ENCODE results near the gene MGLL.

MGLL gene

GRCh38 chr3:127829537-127829936 is 7.2 kb upstream of the MGLL start:
- Histone ChIP-seq H3K36me3 (ENCODE audit: insufficient read depth, low read length) (no peaks in the 10 kb centered on the region), H3K9me3 (ENCODE audit: low read depth, low read length) (peaks cover 3% of the 10 kb centered on the region; the same call in 1 of the 2 replicates), H3K27ac (no peak overlapping the region), H3K4me3 (no peak overlapping the region), H3K9ac (ENCODE audit: insufficient read length) (no peak overlapping the region)
- TF ChIP-seq EZH2 (IDR thresholded peaks at IDR 0.05) (no peak), FOXP2 (optimal IDR thresholded peaks at IDR 0.05; ENCODE audit: control extremely low read depth, extremely low read length, insufficient read depth) (no peak), POLR2AphosphoS5 (IDR thresholded peaks at IDR 0.05; ENCODE audit: borderline replicate concordance, low read depth, low read length) (no peak)
- DNase-seq (ENCODE audit: low read depth, low spot score) = no peak

DNA sequence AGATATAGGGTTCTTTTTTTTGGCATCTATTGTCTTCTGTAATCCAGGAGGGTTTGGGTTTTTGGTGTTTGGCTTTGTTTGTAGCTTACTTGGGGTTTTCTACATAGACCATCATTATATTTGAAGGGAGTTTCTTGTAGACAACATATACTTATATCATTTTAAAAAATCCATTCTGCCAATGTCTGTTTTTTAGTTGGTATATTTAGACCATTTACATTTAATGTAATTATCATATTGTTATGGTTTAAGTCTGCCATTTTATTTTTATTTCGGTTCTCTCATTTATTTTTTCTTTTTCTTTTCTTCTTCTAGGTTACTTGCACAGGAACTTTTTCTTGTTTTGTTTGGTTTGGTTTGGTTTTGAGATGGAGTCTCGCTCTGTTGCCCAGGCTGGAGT is 5.5 kb upstream of the MGLL start:
- H3K9ac ChIP-seq (ENCODE audit: insufficient read length) = no peak overlapping the region
- no peak overlapping the region for H3K27ac ChIP-seq
- H3K9me3 ChIP-seq (ENCODE audit: low read depth, low read length) = peaks cover 3% of the 10 kb centered on the region; the same call in 1 of the 2 replicates
- no peak for DNase-seq (ENCODE audit: low read depth, low spot score)
- TF ChIP-seq POLR2AphosphoS5 (IDR thresholded peaks at IDR 0.05; ENCODE audit: borderline replicate concordance, low read depth, low read length) = no peak
- no peak for TF ChIP-seq FOXP2 (optimal IDR thresholded peaks at IDR 0.05; ENCODE audit: control extremely low read depth, extremely low read length, insufficient read depth)
- TF ChIP-seq EZH2 (IDR thresholded peaks at IDR 0.05) = no peak
- no peaks in the 10 kb centered on the region for H3K36me3 ChIP-seq (ENCODE audit: insufficient read depth, low read length)
- H3K4me3 ChIP-seq = no peak overlapping the region

DNA sequence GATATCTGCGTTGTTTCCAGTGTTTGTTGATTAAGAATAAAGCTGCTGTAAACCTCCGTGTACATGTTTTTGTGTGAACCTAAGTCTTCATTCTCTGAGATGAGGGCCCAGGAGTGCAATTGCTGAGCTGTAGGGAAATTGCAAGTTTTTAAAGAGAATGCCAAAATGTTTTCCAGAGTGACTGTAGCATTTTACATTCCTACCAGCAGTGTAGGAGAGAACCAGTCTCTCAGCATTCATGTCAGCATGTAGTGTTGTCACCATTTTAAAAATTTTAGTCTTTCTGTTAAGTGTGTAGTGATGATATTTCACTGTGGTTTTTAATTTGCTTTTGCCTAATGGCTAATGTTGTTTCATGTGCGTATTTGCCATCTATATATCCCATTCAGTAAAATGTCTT is 3.4 kb upstream of the MGLL start:
- TF ChIP-seq FOXP2 (optimal IDR thresholded peaks at IDR 0.05; ENCODE audit: control extremely low read depth, extremely low read length, insufficient read depth) (no peak), EZH2 (IDR thresholded peaks at IDR 0.05) (no peak), POLR2AphosphoS5 (IDR thresholded peaks at IDR 0.05; ENCODE audit: borderline replicate concordance, low read depth, low read length) (no peak)
- no peak overlapping the region for H3K27ac ChIP-seq
- no peak for DNase-seq (ENCODE audit: low read depth, low spot score)
- H3K9me3 ChIP-seq (ENCODE audit: low read depth, low read length) = peaks cover 3% of the 10 kb centered on the region; the same call in 1 of the 2 replicates
- H3K36me3 ChIP-seq (ENCODE audit: insufficient read depth, low read length) = no peaks in the 10 kb centered on the region
- no peak overlapping the region for H3K9ac ChIP-seq (ENCODE audit: insufficient read length)
- H3K4me3 ChIP-seq = no peak overlapping the region

DNA sequence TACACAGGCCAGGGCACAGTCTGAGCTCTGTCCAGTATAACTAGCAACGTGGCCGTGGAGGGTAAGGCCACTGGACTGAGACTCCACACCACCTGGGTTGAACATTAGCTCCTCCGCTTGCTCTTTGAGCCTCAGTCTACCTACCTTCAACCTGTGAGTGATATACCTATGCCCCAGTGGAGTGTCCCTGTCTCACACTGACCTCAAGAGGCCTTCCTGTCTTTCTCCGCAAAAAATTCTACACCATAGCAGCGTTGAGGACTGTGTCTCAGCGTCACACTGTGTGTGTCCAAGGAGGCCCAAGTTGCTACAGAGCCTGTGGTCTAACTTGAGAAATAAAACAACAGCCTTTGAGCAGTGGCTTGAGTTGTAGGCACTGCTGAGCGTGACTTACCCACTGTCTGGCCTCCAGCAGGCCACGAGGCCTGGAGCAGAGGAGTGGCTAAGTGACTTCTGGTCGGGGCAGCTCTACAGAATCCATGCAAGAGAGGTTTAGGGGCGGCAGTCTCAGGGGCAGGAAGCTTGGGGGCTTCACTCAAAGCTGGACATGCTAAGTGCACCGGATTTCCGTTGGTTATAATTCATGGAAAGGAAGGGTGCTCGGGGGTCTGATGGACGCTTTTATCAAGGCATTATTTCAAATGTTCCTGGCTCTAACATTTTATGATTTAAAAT is 2.0 kb upstream of the MGLL start:
- H3K27ac ChIP-seq = no peak overlapping the region
- peaks cover 3% of the 10 kb centered on the region; the same call in 1 of the 2 replicates for H3K9me3 ChIP-seq (ENCODE audit: low read depth, low read length)
- TF ChIP-seq POLR2AphosphoS5 (IDR thresholded peaks at IDR 0.05; ENCODE audit: borderline replicate concordance, low read depth, low read length) (no peak), FOXP2 (optimal IDR thresholded peaks at IDR 0.05; ENCODE audit: control extremely low read depth, extremely low read length, insufficient read depth) (no peak), EZH2 (IDR thresholded peaks at IDR 0.05) (no peak)
- H3K36me3 ChIP-seq (ENCODE audit: insufficient read depth, low read length) = no peaks in the 10 kb centered on the region
- no peak overlapping the region for H3K4me3 ChIP-seq
- no peak for DNase-seq (ENCODE audit: low read depth, low spot score)
- no peak overlapping the region for H3K9ac ChIP-seq (ENCODE audit: insufficient read length)

DNA sequence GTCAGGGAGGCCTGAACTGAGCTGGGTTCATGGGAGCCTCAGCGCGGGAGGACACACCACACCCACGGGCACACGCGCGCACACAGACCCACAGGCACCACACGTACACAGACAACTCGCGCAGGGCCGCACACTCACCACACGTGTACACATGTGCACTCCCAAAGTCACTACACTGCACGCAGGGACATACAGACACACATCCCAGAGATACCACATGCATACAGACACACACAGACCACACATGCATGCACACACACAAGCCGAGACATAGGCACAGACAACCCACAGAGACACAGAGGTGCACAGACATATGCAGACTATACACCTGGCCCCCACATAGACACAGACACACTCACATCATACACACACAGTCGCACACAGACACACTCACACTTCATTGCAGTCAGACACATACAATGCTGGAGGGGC is 1.1 kb upstream of the MGLL start:
- Histone ChIP-seq H3K36me3 (ENCODE audit: insufficient read depth, low read length) (no peaks in the 10 kb centered on the region), H3K27ac (no peak overlapping the region), H3K9me3 (ENCODE audit: low read depth, low read length) (peaks cover 3% of the 10 kb centered on the region; the same call in 1 of the 2 replicates), H3K4me3 (peak overlapping the region; percentile 18; the same call in 1 of the 2 replicates), H3K9ac (ENCODE audit: insufficient read length) (no peak overlapping the region)
- TF ChIP-seq FOXP2 (optimal IDR thresholded peaks at IDR 0.05; ENCODE audit: control extremely low read depth, extremely low read length, insufficient read depth) (no peak), EZH2 (IDR thresholded peaks at IDR 0.05) (no peak), POLR2AphosphoS5 (IDR thresholded peaks at IDR 0.05; ENCODE audit: borderline replicate concordance, low read depth, low read length) (no peak)
- no peak for DNase-seq (ENCODE audit: low read depth, low spot score)

DNA sequence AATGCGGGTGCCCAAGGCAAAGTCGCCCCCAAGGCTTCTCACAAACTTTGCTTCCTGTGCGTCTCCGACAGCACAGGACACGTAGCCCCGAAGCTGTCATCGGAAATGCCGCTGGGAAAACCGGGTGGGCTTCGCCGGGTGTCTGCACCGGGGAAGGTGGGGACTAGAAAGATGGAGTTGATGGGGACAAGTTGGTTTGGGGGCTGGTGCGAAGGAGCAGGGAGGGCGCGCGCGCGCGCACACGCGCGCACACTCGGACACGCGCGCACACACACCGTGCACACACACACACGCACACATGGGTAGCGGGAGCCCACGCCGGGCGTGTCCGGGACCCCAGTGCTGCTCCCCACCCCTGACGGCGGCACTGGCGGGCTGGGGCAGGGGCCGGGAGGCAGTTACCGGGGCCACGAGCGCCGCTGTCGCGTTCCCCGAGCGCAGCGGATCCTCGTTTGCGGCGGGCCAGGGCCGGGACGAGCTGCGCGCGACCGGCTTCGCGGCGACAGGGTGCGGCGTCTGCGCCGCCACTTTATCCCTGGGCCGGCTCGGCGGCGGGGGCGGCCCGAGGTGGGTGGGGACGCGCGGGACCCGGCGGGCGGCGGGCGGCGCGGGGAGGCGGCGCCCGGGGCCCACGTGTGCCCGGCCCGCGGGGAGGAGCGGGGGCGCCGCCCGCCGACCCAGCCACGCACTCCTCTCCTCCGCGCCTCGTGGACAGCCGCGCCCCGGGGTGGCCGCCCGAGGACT is 539 bp upstream of the MGLL start:
- peak; percentile 80 for TF ChIP-seq EZH2 (IDR thresholded peaks at IDR 0.05)
- no peak for TF ChIP-seq FOXP2 (optimal IDR thresholded peaks at IDR 0.05; ENCODE audit: control extremely low read depth, extremely low read length, insufficient read depth)
- Histone ChIP-seq H3K36me3 (ENCODE audit: insufficient read depth, low read length) (no peaks in the 10 kb centered on the region), H3K4me3 (peak overlapping the region; percentile 66), H3K9me3 (ENCODE audit: low read depth, low read length) (peaks cover 3% of the 10 kb centered on the region; the same call in 1 of the 2 replicates), H3K27ac (no peak overlapping the region), H3K9ac (ENCODE audit: insufficient read length) (no peak overlapping the region)
- DNase-seq (ENCODE audit: low read depth, low spot score) = no peak

DNA sequence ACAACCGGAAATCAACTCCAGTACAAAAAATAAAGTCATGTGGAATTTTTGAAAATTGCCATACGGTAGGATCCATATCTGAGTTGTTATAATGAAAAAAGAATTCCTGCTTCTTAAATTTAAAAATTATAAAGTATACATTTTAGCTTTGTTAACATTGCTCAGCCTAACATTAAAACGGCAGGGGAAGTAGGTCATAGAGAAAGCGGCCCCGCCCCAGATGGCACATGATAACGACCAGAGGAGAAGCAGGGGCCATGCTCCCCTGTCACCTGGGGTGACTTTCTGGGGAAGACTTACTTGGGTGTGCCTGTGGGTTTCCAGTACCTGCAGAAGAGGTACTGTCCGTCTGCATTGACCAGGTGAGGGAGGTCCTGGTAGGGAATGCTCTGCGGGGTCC is 921 bp downstream of the MGLL start:
- Histone ChIP-seq H3K9ac (ENCODE audit: insufficient read length) (no peak overlapping the region), H3K9me3 (ENCODE audit: low read depth, low read length) (no peaks in the 10 kb centered on the region), H3K36me3 (ENCODE audit: insufficient read depth, low read length) (no peaks in the 10 kb centered on the region), H3K27ac (no peak overlapping the region), H3K4me3 (no peak overlapping the region)
- TF ChIP-seq EZH2 (IDR thresholded peaks at IDR 0.05) = no peak
- no peak for DNase-seq (ENCODE audit: low read depth, low spot score)

- Histone ChIP-seq H3K4me3 (no peak overlapping the region), H3K36me3 (ENCODE audit: insufficient read depth, low read length) (no peaks in the 10 kb centered on the region), H3K27ac (no peak overlapping the region), H3K9ac (ENCODE audit: insufficient read length) (no peak overlapping the region), H3K9me3 (ENCODE audit: low read depth, low read length) (no peaks in the 10 kb centered on the region)
- no peak for DNase-seq (ENCODE audit: low read depth, low spot score)
- TF ChIP-seq EZH2 (IDR thresholded peaks at IDR 0.05) = peak; percentile 74
- TF ChIP-seq POLR2AphosphoS5 (IDR thresholded peaks at IDR 0.05; ENCODE audit: borderline replicate concordance, low read depth, low read length) = no peak
- no peak for TF ChIP-seq FOXP2 (optimal IDR thresholded peaks at IDR 0.05; ENCODE audit: control extremely low read depth, extremely low read length, insufficient read depth)
Measured at GRCh38 chr3:127820826-127821313, 1.4 kb downstream of the MGLL start.

Data from SK-N-MC (cell line).